Gastroesophageal sphincter (tissue), 4 donors: ENCODE data around the gene SCRN1. TPM values are rescaled to one million over a fixed set of nuclear protein-coding genes. Genes with fewer than 3 reads are reported as not detected.

Experiments
- ATAC-seq: fragments of 150-250 bp; one replicate; pipeline ENCODE4 v1.9.1; 2016; ENCODE audit warnings: mild to moderate bottlenecking, moderate library complexity
- H3K27ac ChIP-seq, 4 donors: fragments of 200-600 bp; sonication (generic) in 3 of 4; 1 replicate in 3 of 4; 2 replicates in 1 of 4; pipeline ENCODE4 v1.5.1; 2016 to 2019
- H3K27me3 ChIP-seq: fragments of 200-600 bp; sonication (generic); one replicate; pipeline ENCODE4 v1.5.1; 2019
- H3K36me3 ChIP-seq, 2 donors: fragments of 200-600 bp; sonication (generic); one replicate each; pipeline ENCODE4 v1.5.1; 2019; ENCODE audit warnings: control low read depth in 1 of 2
- H3K4me1 ChIP-seq, 3 donors: fragments of 200-600 bp; sonication (generic); 1 replicate in 2 of 3; 2 replicates in 1 of 3; pipeline ENCODE4 v1.5.1; 2016 to 2019; ENCODE audit warnings: control low read depth in 2 of 3
- H3K4me3 ChIP-seq, 2 donors: fragments of 200-600 bp; sonication (generic); one replicate each; pipeline ENCODE4 v1.5.1; 2019; ENCODE audit warnings: mild to moderate bottlenecking in 1 of 2, moderate library complexity in 1 of 2
- H3K9me3 ChIP-seq, 3 donors: fragments of 200-600 bp; sonication (generic); one replicate each; pipeline ENCODE4 v1.5.1; 2017 to 2019; ENCODE audit warnings: control low read depth in 2 of 3
- EP300 ChIP-seq: sonication (generic); formaldehyde crosslinking; IDR thresholded peaks from one replicate; pipeline ENCODE4 v1.6.1; 2017; ENCODE audit warnings: antibody characterized with exemption, mild to moderate bottlenecking
- POLR2A ChIP-seq, 2 donors: fragments of 450-650 bp; IDR thresholded peaks; one replicate each; pipeline ENCODE4 v1.6.1; 2017; ENCODE audit warnings: antibody characterized with exemption in 2 of 2, mild to moderate bottlenecking in 2 of 2, moderate library complexity in 1 of 2
- POLR2AphosphoS5 ChIP-seq: sonication (generic); formaldehyde crosslinking; IDR thresholded peaks from one replicate; pipeline ENCODE4 v1.6.1; 2017; ENCODE audit warnings: antibody characterized with exemption
- WGBS, 2 donors: methylation state at CpG; one replicate each; pipeline ENCODE4 v1.1.5; 2018; ENCODE audit warnings: low coverage in 1 of 2; 5-methylcytosine and 5-hydroxymethylcytosine counted together
- small RNA-seq, 4 donors: library from RNA; depleted of rRNA; stranded (forward); fragments of <200 nt; gene quantifications; one replicate each; pipeline ENCODE3, GENCODE V24; 2016
- total RNA-seq, 4 donors: library from RNA; depleted of rRNA; stranded (reverse); fragments of >200 nt; gene quantifications; one replicate each; pipeline ENCODE4 v1.1.0, GENCODE V29; 2016
- TF ChIP-seq, protein P1 (sequence below), 4 experiments: fragments of 200-600 bp in 2 of 4; fragments of 450-650 bp in 2 of 4; sonication (generic) in 1 of 4; IDR thresholded peaks; one replicate each; pipeline ENCODE4 v1.5.1; 2017 to 2019; ENCODE audit warnings: antibody characterized with exemption in 4 of 4, mild to moderate bottlenecking in 2 of 4, moderate library complexity in 2 of 4

Gene SCRN1
- total RNA-seq, 4 donors from 2014 or later: 103 to 121 (median 112) TPM

- no peak for ATAC-seq
- Histone ChIP-seq H3K9me3 (no peaks in the 10 kb centered on the region), H3K4me1 (peaks cover 0 to 9% (median 0%) of the 10 kb centered on the region in 3 donors), H3K4me3 (no peak overlapping the region), H3K36me3 (no peaks in the 10 kb centered on the region), H3K27ac (no peak overlapping the region), H3K27me3 (no peaks in the 10 kb centered on the region)
- no peak for TF ChIP-seq POLR2A (IDR thresholded peaks at IDR 0.05)
- TF ChIP-seq POLR2AphosphoS5: no peak
- TF ChIP-seq, protein P1, sequence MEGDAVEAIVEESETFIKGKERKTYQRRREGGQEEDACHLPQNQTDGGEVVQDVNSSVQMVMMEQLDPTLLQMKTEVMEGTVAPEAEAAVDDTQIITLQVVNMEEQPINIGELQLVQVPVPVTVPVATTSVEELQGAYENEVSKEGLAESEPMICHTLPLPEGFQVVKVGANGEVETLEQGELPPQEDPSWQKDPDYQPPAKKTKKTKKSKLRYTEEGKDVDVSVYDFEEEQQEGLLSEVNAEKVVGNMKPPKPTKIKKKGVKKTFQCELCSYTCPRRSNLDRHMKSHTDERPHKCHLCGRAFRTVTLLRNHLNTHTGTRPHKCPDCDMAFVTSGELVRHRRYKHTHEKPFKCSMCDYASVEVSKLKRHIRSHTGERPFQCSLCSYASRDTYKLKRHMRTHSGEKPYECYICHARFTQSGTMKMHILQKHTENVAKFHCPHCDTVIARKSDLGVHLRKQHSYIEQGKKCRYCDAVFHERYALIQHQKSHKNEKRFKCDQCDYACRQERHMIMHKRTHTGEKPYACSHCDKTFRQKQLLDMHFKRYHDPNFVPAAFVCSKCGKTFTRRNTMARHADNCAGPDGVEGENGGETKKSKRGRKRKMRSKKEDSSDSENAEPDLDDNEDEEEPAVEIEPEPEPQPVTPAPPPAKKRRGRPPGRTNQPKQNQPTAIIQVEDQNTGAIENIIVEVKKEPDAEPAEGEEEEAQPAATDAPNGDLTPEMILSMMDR (IDR thresholded peaks at IDR 0.05): no peak
- WGBS, 2 donors: 91 to 94% methylated on average over 3 to 4 of the region's 4 CpGs
These were observed 115.8 kb downstream of the SCRN1 start for GRCh38 chr7:29873644-29874294.

DNA sequence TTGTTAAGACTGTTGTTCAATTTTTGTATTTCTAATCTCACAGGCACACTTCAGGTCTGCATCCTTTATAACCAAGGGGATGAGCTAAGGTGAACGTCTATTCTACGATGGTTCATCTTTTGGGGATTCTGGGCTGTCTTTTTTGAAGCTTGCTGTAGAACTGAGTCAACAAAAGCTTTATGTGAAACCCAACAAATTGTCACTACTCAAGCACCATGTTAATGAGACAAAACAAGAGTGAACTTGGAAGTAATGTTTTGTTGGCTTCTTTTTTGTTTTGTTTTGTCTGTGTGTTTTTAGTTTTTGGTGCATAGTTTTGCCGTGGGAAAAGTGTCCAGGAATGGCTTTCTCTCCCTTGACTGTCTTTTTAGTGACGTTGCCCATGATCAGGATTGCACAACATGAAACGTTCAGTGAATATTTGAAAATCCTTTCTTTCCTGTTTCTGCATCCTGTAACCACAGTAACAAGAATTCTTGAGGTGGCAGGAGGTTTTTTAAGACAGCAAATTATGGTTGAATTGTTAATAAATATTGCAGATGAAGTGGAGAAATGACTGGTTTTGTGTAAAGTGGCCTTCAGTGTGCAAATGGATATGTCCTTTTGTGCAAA, 117.7 kb downstream of the SCRN1 start:
- no peaks in the 10 kb centered on the region for H3K9me3 ChIP-seq
- WGBS, 2 donors: 50 to 63% methylated on average over 5 of the region's 5 CpGs
- no peaks in the 10 kb centered on the region for H3K27me3 ChIP-seq
- no peaks in the 10 kb centered on the region for H3K36me3 ChIP-seq
- no peak overlapping the region for H3K4me3 ChIP-seq
- H3K4me1 ChIP-seq: no peaks in the 10 kb centered on the region
- TF ChIP-seq, protein P1 (IDR thresholded peaks at IDR 0.05): no peak
- no peak for TF ChIP-seq EP300
- TF ChIP-seq POLR2AphosphoS5: no peak
- no peak for TF ChIP-seq POLR2A (IDR thresholded peaks at IDR 0.05)
- H3K27ac ChIP-seq: no peak overlapping the region
- ATAC-seq: peak; percentile 36

Small RNA genes lying within 50 kb of the gene (small RNA-seq; reads per million reads assigned to genes)
- gene RF01210: 0 reads per million in 4 donors

Other genes with a start within 250 kb of the SCRN1 start
- gene WIPF3, start 183.3 kb downstream of the SCRN1 start, total RNA-seq: 1 to 10 TPM; 3.7 to 6.8 (median 5.5) TPM
- 10 to 100 TPM in 1 of 4 donors, 1 to 10 TPM in 3; 7.0 to 10.7 (median 7.7) TPM for gene FKBP14, start 36.9 kb upstream of the SCRN1 start, total RNA-seq
- gene PLEKHA8, start 38.6 kb upstream of the SCRN1 start, total RNA-seq: 10 to 100 TPM in 2 of 4 donors, 1 to 10 TPM in 2; 7.5 to 16.3 (median 11.4) TPM
- 100 to 1,000 TPM; 196 to 252 (median 225) TPM for gene MTURN, start 145.2 kb upstream of the SCRN1 start, total RNA-seq